ENCODE results near the gene GSC. TPM values are rescaled to one million over a fixed set of nuclear protein-coding genes. Genes with fewer than 3 reads are reported as not detected.

Gene GSC
- total and polyA plus RNA-seq, 10 of the 15 experiments (the other 5 are each of a cell fraction or from before 2014, with no cell fraction given), result not detected

- ChIA-PET CTCF (no interaction called here), SMC1A (ENCODE audit: uncharacterized antibody, unreplicated experiment) (no interaction called here), RAD21 (ENCODE audit: unreplicated experiment) (no interaction called here), POLR2A (no interaction called here)
- intact Hi-C loops (cut with micrococcal nuclease; ENCODE audit: unreplicated experiment) (no loop called here), in situ Hi-C loops (cut with MboI) (no loop called here)
- Histone ChIP-seq H3K4me1 (ENCODE audit: control insufficient read depth, insufficient read depth, low read length) (no peaks in the 10 kb centered on the region), H3K27me3 (replicated peaks in 1 of 2; ENCODE audit: control insufficient read depth in 2 of 2, insufficient read depth in 2 of 2, low read length in 1 of 2) (no peaks in the 10 kb centered on the region; a peak in 1 of 4 replicates), H3K4me2 (ENCODE audit: control insufficient read depth, insufficient read depth) (no peak overlapping the region), H2AFZ (ENCODE audit: control insufficient read depth, low read depth, low read length) (no peak overlapping the region), H4K20me1 (ENCODE audit: control insufficient read depth, insufficient read depth) (no peaks in the 10 kb centered on the region), H3K4me3 (no peak overlapping the region), H3K9me3 (replicated peaks; ENCODE audit: control insufficient read depth, insufficient read depth, low read length) (no peaks in the 10 kb centered on the region; the same call in 2 of the 3 replicates), H3K36me3 (ENCODE audit: control insufficient read depth in 2 of 2, insufficient read depth in 2 of 2, low read length in 1 of 2) (no peaks in the 10 kb centered on the region), H3K9ac (ENCODE audit: control insufficient read depth, insufficient read depth, low read length) (no peak overlapping the region), H3K79me2 (ENCODE audit: control insufficient read depth, insufficient read depth, low read length) (no peaks in the 10 kb centered on the region), H3K27ac (ENCODE audit: control insufficient read depth, insufficient read depth) (no peak overlapping the region)
- FAIRE-seq (no peak), ATAC-seq (no peak), DNase-seq (ENCODE audit: low read depth, low spot score) (no peak)
- TF ChIP-seq ZBTB33 (IDR thresholded peaks at IDR 0.05) (no peak), POU2F2 (IDR thresholded peaks at IDR 0.05; ENCODE audit: borderline replicate concordance, low read depth, low read length) (no peak), EED (IDR thresholded peaks at IDR 0.05; ENCODE audit: low read depth) (no peak), SREBF1 (IDR thresholded peaks at IDR 0.05; ENCODE audit: low read length) (no peak), NFYB (IDR thresholded peaks at IDR 0.05; ENCODE audit: insufficient read depth, low read depth, low read length) (no peak), FOS (IDR thresholded peaks at IDR 0.05; ENCODE audit: borderline replicate concordance, extremely low read depth, insufficient read length) (no peak), MXI1 (IDR thresholded peaks at IDR 0.05; ENCODE audit: low read depth, low read length) (no peak), RUNX3 (IDR thresholded peaks at IDR 0.05; ENCODE audit: low read length) (no peak)
- TF ChIP-seq, protein P1, sequence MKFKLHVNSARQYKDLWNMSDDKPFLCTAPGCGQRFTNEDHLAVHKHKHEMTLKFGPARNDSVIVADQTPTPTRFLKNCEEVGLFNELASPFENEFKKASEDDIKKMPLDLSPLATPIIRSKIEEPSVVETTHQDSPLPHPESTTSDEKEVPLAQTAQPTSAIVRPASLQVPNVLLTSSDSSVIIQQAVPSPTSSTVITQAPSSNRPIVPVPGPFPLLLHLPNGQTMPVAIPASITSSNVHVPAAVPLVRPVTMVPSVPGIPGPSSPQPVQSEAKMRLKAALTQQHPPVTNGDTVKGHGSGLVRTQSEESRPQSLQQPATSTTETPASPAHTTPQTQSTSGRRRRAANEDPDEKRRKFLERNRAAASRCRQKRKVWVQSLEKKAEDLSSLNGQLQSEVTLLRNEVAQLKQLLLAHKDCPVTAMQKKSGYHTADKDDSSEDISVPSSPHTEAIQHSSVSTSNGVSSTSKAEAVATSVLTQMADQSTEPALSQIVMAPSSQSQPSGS (IDR thresholded peaks at IDR 0.05; ENCODE audit: low read length), result no peak
- TF ChIP-seq, protein P2, sequence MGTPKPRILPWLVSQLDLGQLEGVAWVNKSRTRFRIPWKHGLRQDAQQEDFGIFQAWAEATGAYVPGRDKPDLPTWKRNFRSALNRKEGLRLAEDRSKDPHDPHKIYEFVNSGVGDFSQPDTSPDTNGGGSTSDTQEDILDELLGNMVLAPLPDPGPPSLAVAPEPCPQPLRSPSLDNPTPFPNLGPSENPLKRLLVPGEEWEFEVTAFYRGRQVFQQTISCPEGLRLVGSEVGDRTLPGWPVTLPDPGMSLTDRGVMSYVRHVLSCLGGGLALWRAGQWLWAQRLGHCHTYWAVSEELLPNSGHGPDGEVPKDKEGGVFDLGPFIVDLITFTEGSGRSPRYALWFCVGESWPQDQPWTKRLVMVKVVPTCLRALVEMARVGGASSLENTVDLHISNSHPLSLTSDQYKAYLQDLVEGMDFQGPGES (IDR thresholded peaks at IDR 0.05), result no peak
- WGBS (ENCODE audit: insufficient coverage, insufficient replicate concordance, low lambda C conversion rate, missing lambda C conversion rate), result 2% methylated on average over 3 of the region's 3 CpGs
- BruUV-seq (replicated peaks), result no TSS peak
Observed at GRCh38 chr14:94819531-94819930, 49.6 kb upstream of the GSC start.
